Esophagus squamous epithelium (tissue), 4 donors: ENCODE data around the gene RCAN2.

Experiments used
- POLR2A ChIP-seq, 4 donors: fragments of 450-650 bp; IDR thresholded peaks; one replicate each; pipeline ENCODE4 v1.6.1; 2017; ENCODE audit warnings: antibody characterized with exemption in 4 of 4, mild to moderate bottlenecking in 4 of 4, moderate library complexity in 3 of 4
- TF ChIP-seq, protein P1 (sequence below), 6 experiments: fragments of 450-650 bp in 4 of 6; fragments of 200-600 bp in 2 of 6; sonication (generic) in 2 of 6; IDR thresholded peaks; one replicate each; pipeline ENCODE4 v1.5.1; 2016 to 2019; ENCODE audit warnings: antibody characterized with exemption in 6 of 6, mild to moderate bottlenecking in 4 of 6, moderate library complexity in 4 of 6

DNA sequence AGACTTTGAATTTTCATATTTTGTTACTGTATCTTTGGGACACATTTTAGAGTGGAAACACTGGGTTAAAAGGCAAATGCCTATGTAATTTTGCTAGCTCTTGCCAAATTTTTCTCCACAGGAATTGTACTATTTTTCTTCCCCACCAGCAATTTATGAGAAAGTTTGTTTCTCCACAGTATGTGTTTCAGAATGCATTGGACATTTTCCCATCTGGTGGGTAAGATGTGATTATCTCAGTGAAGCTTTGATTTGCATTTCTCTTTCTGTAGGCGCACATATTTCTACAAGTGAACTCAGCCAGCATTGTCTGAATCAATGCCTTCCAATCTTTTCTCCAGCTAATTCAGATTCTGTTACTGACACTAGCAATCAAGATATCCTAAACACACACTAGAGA lies 157.8 kb downstream of the RCAN2 start:
- TF ChIP-seq, protein P1, sequence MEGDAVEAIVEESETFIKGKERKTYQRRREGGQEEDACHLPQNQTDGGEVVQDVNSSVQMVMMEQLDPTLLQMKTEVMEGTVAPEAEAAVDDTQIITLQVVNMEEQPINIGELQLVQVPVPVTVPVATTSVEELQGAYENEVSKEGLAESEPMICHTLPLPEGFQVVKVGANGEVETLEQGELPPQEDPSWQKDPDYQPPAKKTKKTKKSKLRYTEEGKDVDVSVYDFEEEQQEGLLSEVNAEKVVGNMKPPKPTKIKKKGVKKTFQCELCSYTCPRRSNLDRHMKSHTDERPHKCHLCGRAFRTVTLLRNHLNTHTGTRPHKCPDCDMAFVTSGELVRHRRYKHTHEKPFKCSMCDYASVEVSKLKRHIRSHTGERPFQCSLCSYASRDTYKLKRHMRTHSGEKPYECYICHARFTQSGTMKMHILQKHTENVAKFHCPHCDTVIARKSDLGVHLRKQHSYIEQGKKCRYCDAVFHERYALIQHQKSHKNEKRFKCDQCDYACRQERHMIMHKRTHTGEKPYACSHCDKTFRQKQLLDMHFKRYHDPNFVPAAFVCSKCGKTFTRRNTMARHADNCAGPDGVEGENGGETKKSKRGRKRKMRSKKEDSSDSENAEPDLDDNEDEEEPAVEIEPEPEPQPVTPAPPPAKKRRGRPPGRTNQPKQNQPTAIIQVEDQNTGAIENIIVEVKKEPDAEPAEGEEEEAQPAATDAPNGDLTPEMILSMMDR (IDR thresholded peaks at IDR 0.05): no peak
- TF ChIP-seq POLR2A (IDR thresholded peaks at IDR 0.05): no peak
